SK-N-SH treated with all-trans-retinoic acid at 6 μM for 48 hours (cell line): Measurements from ENCODE around the gene CCSER1.
"Not testable (repeated sequence)": the region's sequence is repeated elsewhere in the genome, so short reads cannot be mapped to it uniquely, and the experiment has no call there.

ENCODE experiments used
- ISL1 ChIP-seq: fragments of 250-450 bp; sonication (Bioruptor Pico); IDR thresholded peaks from 2 replicates; pipeline ENCODE4 v2.1.2; 2022; ENCODE audit warnings: mild to moderate bottlenecking, moderate library complexity
- PATZ1 ChIP-seq: fragments of 250-450 bp; sonication (Bioruptor Pico); IDR thresholded peaks from 2 replicates; pipeline ENCODE4 v1.8.0; 2020; ENCODE audit warnings: mild to moderate bottlenecking, moderate library complexity, borderline replicate concordance
- POU6F1 ChIP-seq: fragments of 250-450 bp; sonication (Bioruptor Pico); IDR thresholded peaks from 2 replicates; pipeline ENCODE4 v1.8.0; 2021; ENCODE audit warnings: low read depth, mild to moderate bottlenecking, moderate library complexity, borderline replicate concordance
- ZFP30 ChIP-seq: fragments of 450-650 bp; formaldehyde crosslinking; IDR thresholded peaks from 2 replicates; pipeline ENCODE4 v1.5.0; 2022; ENCODE audit warnings: mild to moderate bottlenecking, moderate library complexity

- TF ChIP-seq PATZ1; ZFP30 (CRISPR knock-in tag); POU6F1 (CRISPR knock-in tag); ISL1 (CRISPR knock-in tag): not testable (repeated sequence)
Observed at GRCh38 chr4:91217831-91218403, 1090.7 kb downstream of the CCSER1 start.
